ENCODE measurements around the gene PRDM15. TPM values are rescaled to one million over a fixed set of nuclear protein-coding genes. Genes with fewer than 3 reads are reported as not detected.

The PRDM15 gene
- total RNA-seq, 2 experiments from 2014 or later = 19.7 to 30.2 TPM

GRCh38 chr21:41924368-41924754 is 45.2 kb upstream of the PRDM15 start:
- H3K9me2 ChIP-seq (ENCODE audit: insufficient read depth, low read length) = no peaks in the 10 kb centered on the region
- ChIA-PET CTCF (ENCODE audit: unreplicated experiment) (interaction anchor here (0.6 kb wide), 1 partner anchor 226 kb away, joined by 3 read pairs; no protein-coding TSS in a partner anchor), POLR2A (interaction anchor here (0.7 to 2.2 kb wide), 5 partner anchors 14 to 196 kb away, joined by 3 to 15 read pairs (median 5); no protein-coding TSS in a partner anchor)
- peak overlapping the region; percentile 70 for H3K4me3 ChIP-seq (ENCODE audit: low read depth, low read length, poor library complexity, severe bottlenecking)
- H4K20me1 ChIP-seq (ENCODE audit: insufficient read depth, low read length) = no peaks in the 10 kb centered on the region
- no TSS peak for BruUV-seq (replicated peaks)
- H3K27ac ChIP-seq (ENCODE audit: low read depth, low read length, poor library complexity, severe bottlenecking) = peak overlapping the region; percentile 34
- no peaks in the 10 kb centered on the region for H3K9me3 ChIP-seq (ENCODE audit: low read length)
- peaks cover 25% of the 10 kb centered on the region; the same call in 1 of the 2 replicates for H3K79me2 ChIP-seq (ENCODE audit: insufficient read depth, low read depth, low read length)
- no peak for DNase-seq (ENCODE audit: low spot score)
- TF ChIP-seq CTCF (conservative IDR thresholded peaks at IDR 0.05; ENCODE audit: low read length) (no peak), EZH2phosphoT487 (IDR thresholded peaks at IDR 0.05; ENCODE audit: borderline replicate concordance, low read depth, low read length) (no peak)
- peak overlapping the region; percentile 93 for H3K4me2 ChIP-seq (ENCODE audit: low read length)
- peaks cover 84% of the 10 kb centered on the region for H3K4me1 ChIP-seq (ENCODE audit: insufficient read depth, low read length, poor library complexity, severe bottlenecking)
- intact Hi-C loops (cut with micrococcal nuclease; ENCODE audit: unreplicated experiment) = loop anchor here (2.0 to 10.0 kb wide), 2 partner anchors 192 to 560 kb away; partner anchors contain the start of gene MX2
- no peaks in the 10 kb centered on the region for H3K36me3 ChIP-seq (ENCODE audit: insufficient read depth, low read length)
- peak overlapping the region; percentile 73 for H2AFZ ChIP-seq (ENCODE audit: low read length)

GRCh38 chr21:41923631-41924367 is 44.7 kb upstream of the PRDM15 start:
- Histone ChIP-seq H3K4me2 (ENCODE audit: low read length) (peak overlapping the region; percentile 93), H2AFZ (ENCODE audit: low read length) (peak overlapping the region; percentile 73), H3K36me3 (ENCODE audit: insufficient read depth, low read length) (no peaks in the 10 kb centered on the region), H3K9me2 (ENCODE audit: insufficient read depth, low read length) (no peaks in the 10 kb centered on the region), H3K4me1 (ENCODE audit: insufficient read depth, low read length, poor library complexity, severe bottlenecking) (peaks cover 78% of the 10 kb centered on the region), H3K79me2 (ENCODE audit: insufficient read depth, low read depth, low read length) (peaks cover 25% of the 10 kb centered on the region; the same call in 1 of the 2 replicates), H3K9me3 (ENCODE audit: low read length) (no peaks in the 10 kb centered on the region), H3K27ac (ENCODE audit: low read depth, low read length, poor library complexity, severe bottlenecking) (peak overlapping the region; percentile 34), H3K4me3 (ENCODE audit: low read depth, low read length, poor library complexity, severe bottlenecking) (peak overlapping the region; percentile 70), H4K20me1 (ENCODE audit: insufficient read depth, low read length) (no peaks in the 10 kb centered on the region)
- CTCF ChIA-PET (ENCODE audit: unreplicated experiment) = interaction anchor here (0.6 kb wide), 1 partner anchor 226 kb away, joined by 3 read pairs; no protein-coding TSS in a partner anchor
- TF ChIP-seq EZH2phosphoT487 (IDR thresholded peaks at IDR 0.05; ENCODE audit: borderline replicate concordance, low read depth, low read length) (no peak), CTCF (conservative IDR thresholded peaks at IDR 0.05; ENCODE audit: low read length) (no peak)
- BruUV-seq (replicated peaks) = no TSS peak
- POLR2A ChIA-PET = interaction anchor here (1.3 kb wide), 2 partner anchors 44 to 197 kb away, joined by 3 to 6 read pairs; no protein-coding TSS in a partner anchor
- DNase-seq (ENCODE audit: low spot score) = no peak
- intact Hi-C loops (cut with micrococcal nuclease; ENCODE audit: unreplicated experiment) = loop anchor here (2.0 to 10.0 kb wide), 2 partner anchors 193 to 559 kb away; partner anchors contain the start of gene MX2
